ENCODE results near the gene NUDT8.

Gene NUDT8

GRCh38 chr11:67577951-67578350, 51.8 kb downstream of the NUDT8 start:
- no peak for TF ChIP-seq CTCF (conservative IDR thresholded peaks at IDR 0.05; ENCODE audit: low read depth, low read length)
- Histone ChIP-seq H3K4me1 (ENCODE audit: low read depth, poor library complexity, severe bottlenecking) (no peaks in the 10 kb centered on the region), H2AFZ (ENCODE audit: low read depth) (no peak overlapping the region), H3K4me3 (IDR thresholded peaks at IDR 0.05; ENCODE audit: insufficient read depth, low read depth, low read length) (no peak overlapping the region), H3K36me3 (ENCODE audit: insufficient read depth) (no peaks in the 10 kb centered on the region), H3K4me2 (no peak overlapping the region), H3K27me3 (ENCODE audit: insufficient read depth, low read depth) (peaks cover 35% of the 10 kb centered on the region), H3K27ac (no peak overlapping the region), H3K79me2 (ENCODE audit: insufficient read depth, low read depth) (no peaks in the 10 kb centered on the region), H3K9ac (no peak overlapping the region), H4K20me1 (ENCODE audit: insufficient read depth) (no peaks in the 10 kb centered on the region)
